ENCODE measurements around the gene TSPAN9. TPM values are rescaled to one million over a fixed set of nuclear protein-coding genes. Genes with fewer than 3 reads are reported as not detected.
A peak's percentile ranks its signal among the peaks of the same experiment; 100 is the strongest.

The TSPAN9 gene
- 10 to 100 TPM; 15.7 to 32.6 (median 26.2) TPM for total RNA-seq

DNA sequence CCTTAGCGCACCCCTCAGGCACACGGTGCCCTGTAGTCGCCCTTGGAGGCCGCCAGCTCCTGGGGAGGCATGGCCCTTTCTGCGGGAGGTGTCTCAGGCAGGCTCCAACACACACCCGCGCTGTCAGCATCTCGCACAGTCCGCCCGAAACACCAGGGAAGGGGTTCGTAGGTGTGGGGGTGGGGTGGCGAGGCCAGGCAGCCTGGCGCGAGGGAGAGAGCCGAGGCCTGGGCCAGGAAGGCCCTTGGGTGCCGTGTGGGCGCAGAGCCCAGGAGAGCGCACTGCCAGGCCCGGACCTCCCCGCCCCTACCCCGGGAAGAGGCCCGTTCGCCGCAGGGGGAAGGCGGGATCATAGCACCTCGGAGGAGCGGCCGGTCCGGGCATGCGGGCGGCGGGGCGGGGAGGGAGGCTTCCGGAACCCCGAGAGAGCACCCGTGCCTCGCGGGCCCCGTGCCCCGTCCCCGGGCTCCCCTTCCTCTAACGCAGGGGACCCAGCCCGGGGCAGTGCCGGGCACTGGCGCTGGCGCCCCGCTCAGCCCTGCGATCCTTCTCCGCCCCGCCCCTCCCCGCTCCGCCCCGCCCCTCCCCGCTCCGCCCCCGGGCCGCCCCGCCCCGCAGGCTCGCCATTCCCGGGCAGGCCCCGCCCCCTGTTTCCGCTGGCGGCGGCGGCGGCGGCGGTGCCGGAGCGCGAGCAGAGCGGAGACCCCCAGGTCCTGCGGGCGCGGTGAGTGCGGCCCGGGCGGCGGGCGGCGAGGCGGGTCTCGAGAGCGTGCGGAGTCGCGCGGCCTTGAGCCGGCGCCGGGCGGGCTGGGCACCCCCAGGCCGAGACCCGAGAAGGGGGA is at the start of gene TSPAN9:
TSPAN9 (plus strand) TSS at position 650 of the 842 bp plus-strand sequence. CDS start 123,815 bp downstream, outside the sequence.
- Histone ChIP-seq H3K4me1 (peaks cover 0 to 33% (median 8%) of the 10 kb centered on the region in 4 donors), H3K27ac (peak within 1 kb of the TSS; percentile 83 to 97 (median 93)), H3K9me3 (no peaks in the 10 kb centered on the region), H3K27me3 (no peaks in the 10 kb centered on the region), H3K4me3 (peak within 1 kb of the TSS; percentile 83 to 98 (median 84)), H3K36me3 (no peaks in the 10 kb centered on the region)
- 1 to 2% methylated on average over 35 to 61 of the region's 95 CpGs for WGBS, 2 donors
- TF ChIP-seq, protein P1, sequence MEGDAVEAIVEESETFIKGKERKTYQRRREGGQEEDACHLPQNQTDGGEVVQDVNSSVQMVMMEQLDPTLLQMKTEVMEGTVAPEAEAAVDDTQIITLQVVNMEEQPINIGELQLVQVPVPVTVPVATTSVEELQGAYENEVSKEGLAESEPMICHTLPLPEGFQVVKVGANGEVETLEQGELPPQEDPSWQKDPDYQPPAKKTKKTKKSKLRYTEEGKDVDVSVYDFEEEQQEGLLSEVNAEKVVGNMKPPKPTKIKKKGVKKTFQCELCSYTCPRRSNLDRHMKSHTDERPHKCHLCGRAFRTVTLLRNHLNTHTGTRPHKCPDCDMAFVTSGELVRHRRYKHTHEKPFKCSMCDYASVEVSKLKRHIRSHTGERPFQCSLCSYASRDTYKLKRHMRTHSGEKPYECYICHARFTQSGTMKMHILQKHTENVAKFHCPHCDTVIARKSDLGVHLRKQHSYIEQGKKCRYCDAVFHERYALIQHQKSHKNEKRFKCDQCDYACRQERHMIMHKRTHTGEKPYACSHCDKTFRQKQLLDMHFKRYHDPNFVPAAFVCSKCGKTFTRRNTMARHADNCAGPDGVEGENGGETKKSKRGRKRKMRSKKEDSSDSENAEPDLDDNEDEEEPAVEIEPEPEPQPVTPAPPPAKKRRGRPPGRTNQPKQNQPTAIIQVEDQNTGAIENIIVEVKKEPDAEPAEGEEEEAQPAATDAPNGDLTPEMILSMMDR (IDR thresholded peaks at IDR 0.05), result peak in 1 of 5 experiments; percentile 19
- TF ChIP-seq EP300 (IDR thresholded peaks at IDR 0.05) (peak in 1 of 2 donors; percentile 76), POLR2A (IDR thresholded peaks at IDR 0.05) (peak; percentile 30 to 75)
- peak; percentile 62 to 66 for DNase-seq (ENCODE audit: low spot score in 2 of 2)

GRCh38 chr12:3028108-3028507 is 49.1 kb upstream of the TSPAN9 start:
- Histone ChIP-seq H3K27me3 (no peaks in the 10 kb centered on the region), H3K4me1 (no peaks in the 10 kb centered on the region), H3K36me3 (peaks cover 0 to under 1% (median 0%) of the 10 kb centered on the region in 3 donors), H3K27ac (no peak overlapping the region), H3K4me3 (no peak overlapping the region), H3K9me3 (no peaks in the 10 kb centered on the region)
- no peak for TF ChIP-seq POLR2A (IDR thresholded peaks at IDR 0.05)
- TF ChIP-seq EP300 (IDR thresholded peaks at IDR 0.05), result no peak
- TF ChIP-seq, protein P1 (IDR thresholded peaks at IDR 0.05), result no peak
- 77 to 79% methylated on average over 7 of the region's 7 CpGs for WGBS, 2 donors
- DNase-seq (ENCODE audit: low spot score in 2 of 2), result no peak

DNA sequence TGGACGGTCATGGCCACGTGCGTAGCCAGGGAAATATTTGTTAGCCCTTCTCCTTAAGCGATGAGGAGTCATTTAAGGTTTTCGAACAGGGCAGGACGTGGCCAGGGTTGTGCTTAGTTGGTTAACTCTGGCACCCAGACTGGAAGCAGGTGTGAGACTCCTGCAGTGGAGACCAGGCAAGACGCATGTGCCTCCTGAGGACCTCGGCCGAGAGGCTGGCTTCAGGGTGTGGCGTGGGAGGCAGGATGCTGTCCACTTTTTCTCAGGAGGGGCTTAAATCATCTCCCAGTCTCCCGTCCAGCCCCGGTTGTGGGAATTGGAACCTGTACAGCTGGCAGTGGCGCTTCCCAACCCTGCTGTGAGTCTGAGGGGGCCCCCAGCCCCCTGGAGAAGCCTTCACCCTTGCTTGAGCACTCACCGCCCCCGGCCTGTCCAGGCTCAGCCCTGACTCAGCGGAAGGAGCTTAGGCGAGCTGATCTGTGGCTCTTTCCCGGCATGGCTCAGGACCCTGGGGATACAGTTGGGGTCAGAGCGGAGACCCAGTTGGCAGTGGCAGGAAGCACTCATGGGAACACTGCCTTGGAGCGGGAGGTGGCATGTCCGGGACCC is 46.3 kb upstream of the TSPAN9 start:
- Histone ChIP-seq H3K9me3 (no peaks in the 10 kb centered on the region), H3K36me3 (no peaks in the 10 kb centered on the region), H3K4me1 (peaks cover 0 to 12% (median 0%) of the 10 kb centered on the region in 4 donors), H3K27me3 (no peaks in the 10 kb centered on the region), H3K4me3 (no peak overlapping the region), H3K27ac (no peak overlapping the region)
- no peak for DNase-seq (ENCODE audit: low spot score in 2 of 2)
- TF ChIP-seq POLR2A (IDR thresholded peaks at IDR 0.05), result no peak
- no peak for TF ChIP-seq EP300 (IDR thresholded peaks at IDR 0.05)
- TF ChIP-seq, protein P1 (IDR thresholded peaks at IDR 0.05), result no peak
- WGBS, 2 donors, result 68 to 74% methylated on average over 14 to 18 of the region's 21 CpGs

- Histone ChIP-seq H3K4me3 (no peak overlapping the region), H3K9me3 (no peaks in the 10 kb centered on the region), H3K27ac (peak overlapping the region in 2 of 4 donors; percentile 18 to 86), H3K36me3 (no peaks in the 10 kb centered on the region), H3K4me1 (peaks cover 0 to 21% (median 0%) of the 10 kb centered on the region in 4 donors), H3K27me3 (no peaks in the 10 kb centered on the region)
- TF ChIP-seq POLR2A (IDR thresholded peaks at IDR 0.05), result no peak
- TF ChIP-seq EP300 (IDR thresholded peaks at IDR 0.05), result no peak
- TF ChIP-seq, protein P1 (IDR thresholded peaks at IDR 0.05), result no peak
- no peak for DNase-seq (ENCODE audit: low spot score in 2 of 2)
- WGBS, 2 donors, result 83 to 90% methylated on average over 12 of the region's 12 CpGs
Measured at GRCh38 chr12:3032161-3032560, 45.0 kb upstream of the TSPAN9 start.

Data from tibial nerve (tissue), 4 donors.